ENCODE data around the gene SLC41A2.

Gene SLC41A2

GRCh38 chr12:104976703-104977102, 18.6 kb upstream of the SLC41A2 start:
- Mint-ChIP-seq H3K27me3 (ENCODE audit: low read depth, poor library complexity) (peaks cover 11% of the 10 kb centered on the region), H3K9me3 (no peaks in the 10 kb centered on the region)
- no peak for DNase-seq

GRCh38 chr12:104975587-104976343, 17.7 kb upstream of the SLC41A2 start:
- no peak overlapping the region for H3K27ac Mint-ChIP-seq
- no peak overlapping the region for H3K4me3 Mint-ChIP-seq
- no peaks in the 10 kb centered on the region for H3K4me1 Mint-ChIP-seq
- no peaks in the 10 kb centered on the region for H3K36me3 Mint-ChIP-seq (ENCODE audit: low read depth)
- TF ChIP-seq CTCF (IDR thresholded peaks at IDR 0.05) = no peak
- DNase-seq = no peak
- H3K27me3 Mint-ChIP-seq (ENCODE audit: low read depth, poor library complexity) = peaks cover 11% of the 10 kb centered on the region
- no peaks in the 10 kb centered on the region for H3K9me3 Mint-ChIP-seq

More at GRCh38 chr12:104976703-104977102, 18.6 kb upstream of the SLC41A2 start:
- Mint-ChIP-seq H3K27ac (no peak overlapping the region), H3K4me1 (no peaks in the 10 kb centered on the region), H3K36me3 (ENCODE audit: low read depth) (no peaks in the 10 kb centered on the region), H3K4me3 (no peak overlapping the region)
- no peak for TF ChIP-seq CTCF (IDR thresholded peaks at IDR 0.05)

GRCh38 chr12:104974626-104975290, 16.7 kb upstream of the SLC41A2 start:
- no peaks in the 10 kb centered on the region for H3K36me3 Mint-ChIP-seq (ENCODE audit: low read depth)
- no peak for TF ChIP-seq CTCF (IDR thresholded peaks at IDR 0.05)
- no peaks in the 10 kb centered on the region for H3K9me3 Mint-ChIP-seq
- no peak overlapping the region for H3K27ac Mint-ChIP-seq
- peaks cover 11% of the 10 kb centered on the region for H3K27me3 Mint-ChIP-seq (ENCODE audit: low read depth, poor library complexity)
- H3K4me1 Mint-ChIP-seq = no peaks in the 10 kb centered on the region
- no peak for DNase-seq
- H3K4me3 Mint-ChIP-seq = no peak overlapping the region

GRCh38 chr12:104973250-104973649, 15.2 kb upstream of the SLC41A2 start:
- no peaks in the 10 kb centered on the region for H3K9me3 Mint-ChIP-seq

GRCh38 chr12:104971306-104971705, 13.2 kb upstream of the SLC41A2 start:
- no peak for DNase-seq
- H3K27me3 Mint-ChIP-seq (ENCODE audit: low read depth, poor library complexity) = peaks cover 5% of the 10 kb centered on the region
- TF ChIP-seq CTCF (IDR thresholded peaks at IDR 0.05) = no peak
- H3K36me3 Mint-ChIP-seq (ENCODE audit: low read depth) = no peaks in the 10 kb centered on the region
- no peak overlapping the region for H3K4me3 Mint-ChIP-seq
- H3K27ac Mint-ChIP-seq = no peak overlapping the region
- no peaks in the 10 kb centered on the region for H3K9me3 Mint-ChIP-seq
- no peaks in the 10 kb centered on the region for H3K4me1 Mint-ChIP-seq

More at GRCh38 chr12:104973250-104973649, 15.2 kb upstream of the SLC41A2 start:
- Mint-ChIP-seq H3K36me3 (ENCODE audit: low read depth) (no peaks in the 10 kb centered on the region), H3K4me1 (no peaks in the 10 kb centered on the region), H3K27me3 (ENCODE audit: low read depth, poor library complexity) (peaks cover 7% of the 10 kb centered on the region), H3K27ac (no peak overlapping the region), H3K4me3 (no peak overlapping the region)
- DNase-seq = no peak
- TF ChIP-seq CTCF (IDR thresholded peaks at IDR 0.05) = no peak
